Lower leg skin (tissue), 4 donors: ENCODE data around the gene ANO1. TPM values are rescaled to one million over a fixed set of nuclear protein-coding genes. Genes with fewer than 3 reads are reported as not detected.
A peak's percentile ranks its signal among the peaks of the same experiment; 100 is the strongest.
"Not testable (repeated sequence)": the region's sequence is repeated elsewhere in the genome, so short reads cannot be mapped to it uniquely, and the experiment has no call there.

Source experiments
- DNase-seq, 2 donors: peaks; one replicate each; pipeline ENCODE4 v3.0.0-alpha.2; 2019; ENCODE audit warnings: low spot score in 2 of 2
- H3K4me3 ChIP-seq: fragments of 200-600 bp; sonication (generic); 2 replicates; pipeline ENCODE4 v1.5.1; 2017; ENCODE audit warnings: mild to moderate bottlenecking, low read depth; ENCODE audit not compliant: poor library complexity, severe bottlenecking
- CTCF ChIP-seq, 3 donors: fragments of 450-650 bp; IDR thresholded peaks; one replicate each; pipeline ENCODE4 v1.5.1; 2016; ENCODE audit warnings: antibody characterized with exemption in 3 of 3, mild to moderate bottlenecking in 3 of 3, moderate library complexity in 2 of 3
- POLR2A ChIP-seq, 2 donors: fragments of 450-650 bp; IDR thresholded peaks; one replicate each; pipeline ENCODE4 v1.6.1; 2016 to 2017; ENCODE audit warnings: antibody characterized with exemption in 2 of 2, mild to moderate bottlenecking in 1 of 2, moderate library complexity in 1 of 2
- WGBS, 2 donors: methylation state at CpG; one replicate each; pipeline ENCODE4 v1.1.5; 2018; 5-methylcytosine and 5-hydroxymethylcytosine counted together
- intact Hi-C: fragments of 100-400 bp; cut with DNase I; formaldehyde crosslinking; loops from one replicate; pipeline ENCODE4 v1.15.0; 2023; ENCODE audit warnings: low total_unique reads
- total RNA-seq, 4 donors: library from RNA; depleted of rRNA; stranded (reverse); fragments of >200 nt; gene quantifications; one replicate each; pipeline ENCODE4 v1.1.0, GENCODE V29; 2016

Gene ANO1
- total RNA-seq, 4 donors from 2014 or later, result 55.1 to 106 (median 76.8) TPM

- intact Hi-C loops, result no loop called here
- WGBS, 2 donors, result 62 to 66% methylated on average over 10 of the region's 10 CpGs
Measured at GRCh38 chr11:70200212-70200844, 122.2 kb downstream of the ANO1 start.

GRCh38 chr11:70201047-70201446 lies 122.9 kb downstream of the ANO1 start:
- DNase-seq, H3K4me3 ChIP-seq, intact Hi-C loops: not testable (repeated sequence)
- WGBS, 2 donors, result 93 to 98% methylated on average over 3 of the region's 3 CpGs

More at GRCh38 chr11:70200212-70200844, 122.2 kb downstream of the ANO1 start:
- H3K4me3 ChIP-seq, result no peak overlapping the region
- DNase-seq, result no peak
- TF ChIP-seq POLR2A (IDR thresholded peaks at IDR 0.05), result no peak
- no peak for TF ChIP-seq CTCF (IDR thresholded peaks at IDR 0.05)

GRCh38 chr11:70201882-70202861 lies 124.1 kb downstream of the ANO1 start:
- peak overlapping the region; percentile 69 for H3K4me3 ChIP-seq
- intact Hi-C loops, result no loop called here
- WGBS, 2 donors, result 68 to 75% methylated on average over 29 of the region's 29 CpGs
- DNase-seq, result no peak
- TF ChIP-seq POLR2A (IDR thresholded peaks at IDR 0.05), result no peak

GRCh38 chr11:70202920-70203750 lies 125.0 kb downstream of the ANO1 start, which contains the start of gene FADD:
FADD (plus strand) TSS chr11:70203296; CDS start chr11:70203460, 164 bp downstream.
- intact Hi-C loops, result no loop called here

GRCh38 chr11:70203751-70204465 lies 125.8 kb downstream of the ANO1 start:
- 6 to 8% methylated on average over 29 to 30 of the region's 30 CpGs for WGBS, 2 donors
- H3K4me3 ChIP-seq, result peak overlapping the region; percentile 69
- intact Hi-C loops, result no loop called here
- TF ChIP-seq POLR2A (IDR thresholded peaks at IDR 0.05) (no peak), CTCF (IDR thresholded peaks at IDR 0.05) (no peak)
- DNase-seq, result peak in 1 of 2 donors; percentile 72

More at GRCh38 chr11:70202920-70203750, 125.0 kb downstream of the ANO1 start, which contains the start of gene FADD:
- TF ChIP-seq POLR2A (IDR thresholded peaks at IDR 0.05) (peak in 1 of 2 donors; percentile 51), CTCF (IDR thresholded peaks at IDR 0.05) (no peak)
- peak; percentile 87 to 97 for DNase-seq
- 0% methylated on average over 54 to 63 of the region's 91 CpGs for WGBS, 2 donors
- H3K4me3 ChIP-seq, result peak within 1 kb of the TSS; percentile 69

GRCh38 chr11:70204466-70204799 lies 126.3 kb downstream of the ANO1 start:
- 39 to 40% methylated on average over 4 of the region's 4 CpGs for WGBS, 2 donors
- H3K4me3 ChIP-seq, result peak overlapping the region; percentile 69
- no peak for TF ChIP-seq POLR2A (IDR thresholded peaks at IDR 0.05)
- no peak for TF ChIP-seq CTCF (IDR thresholded peaks at IDR 0.05)
- DNase-seq, result no peak
- intact Hi-C loops, result no loop called here
